OCI-M2 (cell line): ENCODE results near the gene ZBTB44.

Experiments used
- DNase-seq: peaks from one replicate; lab custom pipeline; 2025; ENCODE audit not compliant: unreplicated experiment; lab: John Stamatoyannopoulos, UW

The ZBTB44 gene

DNA sequence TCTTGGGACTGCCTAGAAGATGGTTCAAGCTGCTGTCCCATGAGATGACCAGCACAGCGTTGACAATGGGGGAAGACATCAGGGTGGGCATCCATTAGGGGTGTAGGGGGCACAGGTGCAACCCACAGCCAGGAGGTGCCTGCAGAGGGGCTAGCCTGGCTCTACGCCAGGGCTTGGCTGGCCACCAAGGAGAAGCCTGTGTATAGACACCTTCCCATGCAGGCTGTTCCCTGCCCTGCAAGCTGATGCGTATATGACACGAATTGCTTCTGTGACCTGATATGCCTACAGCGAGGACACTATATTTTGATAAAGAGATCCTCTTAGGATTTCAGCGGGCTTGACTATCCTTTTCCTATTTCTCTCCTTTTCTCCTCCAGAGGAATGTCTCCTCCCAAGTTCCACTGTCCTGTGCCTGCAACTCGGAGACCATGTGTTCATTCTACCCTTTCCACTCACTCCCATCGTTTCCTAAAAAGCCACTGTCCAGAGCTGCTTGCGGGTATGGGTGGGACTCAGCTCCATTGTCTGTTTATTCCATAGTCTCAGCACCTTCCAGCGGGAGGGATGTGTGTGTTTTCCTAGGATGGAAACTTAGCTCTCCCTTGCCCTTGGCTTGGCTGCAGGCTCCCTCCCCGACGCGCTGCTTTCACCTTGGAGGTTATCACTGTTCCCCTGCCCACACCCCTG lies 99.0 kb downstream of the ZBTB44 start:
- DNase-seq = no peak

- DNase-seq = no peak
Observed at GRCh38 chr11:130214861-130215530, 99.7 kb downstream of the ZBTB44 start.

DNA sequence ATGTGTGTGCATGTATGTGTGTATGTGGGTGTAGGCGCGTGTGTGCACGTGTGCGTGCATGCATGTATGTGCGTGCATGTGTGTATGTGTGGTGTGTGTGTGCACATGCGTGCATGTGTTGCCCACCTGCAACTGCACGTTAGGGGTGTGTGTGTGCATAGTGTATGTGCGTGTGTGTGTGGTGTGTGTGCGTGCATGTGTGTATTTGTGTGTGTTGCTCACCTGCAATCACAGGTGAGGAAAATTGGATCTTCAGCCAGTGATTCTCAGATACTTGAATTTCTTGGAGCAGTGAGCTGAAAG lies 100.8 kb downstream of the ZBTB44 start:
- no peak for DNase-seq

DNA sequence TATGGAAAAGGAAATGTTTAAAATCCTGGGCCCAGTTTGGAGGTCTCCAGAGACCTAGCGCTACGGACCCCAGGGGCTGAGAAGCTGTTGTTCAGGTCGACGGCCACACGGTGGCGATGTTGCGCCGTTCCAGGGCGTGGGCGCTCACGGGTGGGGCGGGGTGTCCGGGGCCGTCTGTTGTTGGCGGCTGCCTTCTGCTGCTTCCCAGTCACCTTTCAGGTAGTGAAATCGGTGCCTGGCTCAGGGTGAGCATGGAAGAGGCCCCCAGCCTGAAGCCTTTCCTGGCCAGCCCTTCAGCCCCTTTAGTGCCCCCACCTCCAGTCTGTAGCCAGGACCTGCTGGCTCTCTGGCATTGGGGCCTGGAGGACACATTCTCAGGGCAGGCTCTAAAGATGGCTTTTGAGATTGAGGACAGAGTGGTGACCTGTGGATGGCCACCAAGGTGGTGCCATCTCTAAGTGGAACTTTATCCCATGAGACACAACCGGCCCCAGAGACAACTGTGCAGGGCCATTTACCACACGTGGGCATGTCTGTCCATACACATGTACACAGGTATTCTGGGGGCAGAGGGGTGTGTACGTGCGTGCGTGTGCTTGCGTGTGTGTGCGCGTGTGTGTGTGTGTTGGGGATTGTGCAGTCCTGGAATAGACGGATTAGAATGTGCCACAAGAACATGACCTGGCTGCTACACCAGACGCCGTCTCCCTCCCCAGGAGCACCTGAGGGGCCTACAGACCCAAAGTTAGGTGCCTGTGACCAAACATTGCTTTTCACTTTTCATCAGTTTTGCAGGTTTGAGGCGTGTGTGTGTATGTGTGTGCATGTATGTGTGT lies 101.4 kb downstream of the ZBTB44 start:
- no peak for DNase-seq

DNA sequence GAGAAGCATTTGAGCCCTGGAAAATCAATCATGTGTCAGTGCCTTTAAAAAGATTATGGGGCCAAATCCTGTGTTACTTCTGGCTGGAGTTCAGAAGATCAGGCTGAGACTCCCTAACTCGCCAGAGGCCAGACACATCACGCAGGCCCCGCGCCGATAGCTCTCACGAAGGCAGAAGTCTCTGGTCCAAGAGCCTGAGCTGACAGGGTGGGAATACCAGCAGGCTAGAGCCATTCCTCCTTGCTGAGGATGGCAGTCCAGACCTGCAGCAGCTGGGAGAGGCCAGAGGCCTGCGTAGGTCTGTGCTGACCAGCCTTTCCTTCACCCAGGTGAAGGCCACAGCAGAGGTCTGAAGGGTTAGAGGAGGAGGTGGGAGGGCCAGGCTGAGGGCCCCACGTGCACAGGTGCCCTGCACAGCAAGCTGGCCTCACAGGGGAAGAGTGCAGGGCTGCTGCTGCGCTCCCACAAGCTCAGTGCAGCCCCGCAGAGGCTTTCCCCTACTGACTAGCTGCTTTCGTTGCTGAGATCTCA lies 102.2 kb downstream of the ZBTB44 start:
- no peak for DNase-seq

- no peak for DNase-seq
Observed at GRCh38 chr11:130211781-130212401, 102.8 kb downstream of the ZBTB44 start.

- DNase-seq = no peak
Observed at GRCh38 chr11:130211144-130211543, 103.6 kb downstream of the ZBTB44 start.

DNA sequence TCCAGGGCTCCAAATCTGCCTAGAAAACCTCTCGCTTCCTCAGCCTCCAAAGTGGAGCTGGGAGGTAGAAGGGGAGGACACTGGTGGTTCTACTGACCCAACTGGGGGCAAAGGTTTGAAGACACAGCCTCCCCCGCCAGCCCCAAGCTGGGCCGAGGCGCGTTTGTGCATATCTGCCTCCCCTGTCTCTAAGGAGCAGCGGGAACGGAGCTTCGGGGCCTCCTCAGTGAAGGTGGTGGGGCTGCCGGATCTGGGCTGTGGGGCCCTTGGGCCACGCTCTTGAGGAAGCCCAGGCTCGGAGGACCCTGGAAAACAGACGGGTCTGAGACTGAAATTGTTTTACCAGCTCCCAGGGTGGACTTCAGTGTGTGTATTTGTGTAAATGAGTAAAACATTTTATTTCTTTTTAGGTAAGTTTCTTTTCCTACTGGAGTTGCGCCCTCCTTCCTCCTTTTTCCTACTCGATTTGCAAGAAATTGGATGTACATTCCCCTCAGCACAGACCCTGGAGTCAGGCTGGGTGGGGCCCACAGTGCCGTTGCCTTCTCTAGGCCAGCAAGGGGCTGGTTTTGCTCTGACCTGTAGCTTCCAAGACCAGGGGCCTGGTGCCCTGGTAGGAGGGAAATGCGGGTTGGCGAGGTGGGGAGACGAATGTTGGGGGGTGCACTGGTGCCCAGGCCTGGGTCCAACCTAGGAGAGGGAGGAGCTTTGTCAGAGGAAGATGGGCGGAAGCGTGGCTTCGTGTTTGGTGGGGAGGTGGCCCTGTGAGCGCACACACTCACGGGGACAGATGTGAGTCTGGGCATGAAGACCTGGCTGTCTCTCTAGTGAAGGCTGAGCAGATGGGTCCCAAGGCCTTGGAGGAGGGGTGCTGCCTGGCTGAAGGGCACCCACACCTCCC lies 104.5 kb downstream of the ZBTB44 start:
- no peak for DNase-seq

DNA sequence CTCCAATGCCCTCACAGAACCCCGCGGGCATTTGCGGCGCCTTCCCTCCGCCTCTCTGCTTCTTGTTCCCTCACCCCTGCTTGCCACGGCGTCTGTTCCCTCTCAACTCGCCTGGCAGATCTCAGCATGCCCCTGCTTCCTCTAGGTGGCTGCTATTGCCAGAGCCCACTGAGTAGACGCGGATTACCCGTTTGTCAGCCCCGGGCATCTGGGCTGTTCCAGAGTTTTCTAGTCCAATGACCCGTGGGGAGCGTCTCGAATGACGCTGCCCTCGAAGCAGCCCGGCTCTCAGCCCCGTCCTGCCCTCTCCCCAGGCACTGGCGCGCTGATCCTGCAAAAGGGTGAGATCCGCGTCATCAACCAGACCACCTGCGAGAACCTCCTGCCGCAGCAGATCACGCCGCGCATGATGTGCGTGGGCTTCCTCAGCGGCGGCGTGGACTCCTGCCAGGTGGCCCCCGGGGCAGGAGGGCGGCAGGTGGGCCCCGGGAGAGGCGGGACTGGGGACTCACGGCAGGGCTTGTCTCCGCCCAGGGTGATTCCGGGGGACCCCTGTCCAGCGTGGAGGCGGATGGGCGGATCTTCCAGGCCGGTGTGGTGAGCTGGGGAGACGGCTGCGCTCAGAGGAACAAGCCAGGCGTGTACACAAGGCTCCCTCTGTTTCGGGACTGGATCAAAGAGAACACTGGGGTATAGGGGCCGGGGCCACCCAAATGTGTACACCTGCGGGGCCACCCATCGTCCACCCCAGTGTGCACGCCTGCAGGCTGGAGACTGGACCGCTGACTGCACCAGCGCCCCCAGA lies 105.4 kb downstream of the ZBTB44 start:
- no peak for DNase-seq

- no peak for DNase-seq
Observed at GRCh38 chr11:130208241-130209127, 106.2 kb downstream of the ZBTB44 start.

GRCh38 chr11:130206141-130206540 lies 108.6 kb downstream of the ZBTB44 start:
- no peak for DNase-seq

DNA sequence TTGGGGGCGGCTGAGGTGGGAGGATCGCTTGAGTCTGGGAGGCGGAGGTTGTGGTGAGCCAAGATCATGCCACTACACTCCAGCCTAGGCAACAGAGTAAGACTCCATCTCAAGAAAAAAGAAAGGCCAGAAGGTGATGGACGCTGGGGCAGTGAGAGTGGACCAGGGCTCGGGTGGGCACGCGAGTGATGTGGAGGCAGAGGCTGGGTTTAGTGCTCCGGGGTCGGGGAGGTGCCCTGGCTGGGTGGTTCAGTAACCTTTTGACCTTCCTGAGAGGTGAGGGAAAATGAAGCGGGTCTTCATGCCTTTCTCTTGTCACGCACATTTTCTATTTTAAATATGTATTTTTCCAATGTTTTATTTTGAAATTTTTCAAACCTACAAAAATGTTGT lies 110.0 kb downstream of the ZBTB44 start:
- no peak for DNase-seq

- DNase-seq = no peak
Observed at GRCh38 chr11:130203766-130204702, 110.7 kb downstream of the ZBTB44 start.

- DNase-seq = no peak
Observed at GRCh38 chr11:130202818-130203689, 111.7 kb downstream of the ZBTB44 start.

GRCh38 chr11:130202009-130202817 lies 112.5 kb downstream of the ZBTB44 start:
- DNase-seq = no peak

- DNase-seq = no peak
Observed at GRCh38 chr11:130201026-130201425, 113.7 kb downstream of the ZBTB44 start.
